HG03064 (cell line): ENCODE measurements around the gene HEPN1.
"Not testable (repeated sequence)": the region's sequence is repeated elsewhere in the genome, so short reads cannot be mapped to it uniquely, and the experiment has no call there.

Experiments
- ATAC-seq: cut with Tn5 transposase; IDR thresholded peaks from one replicate; pipeline ENCODE4 v1.9.1; 2021; ENCODE audit warnings: low read depth; ENCODE audit not compliant: unreplicated experiment

HEPN1 gene

DNA sequence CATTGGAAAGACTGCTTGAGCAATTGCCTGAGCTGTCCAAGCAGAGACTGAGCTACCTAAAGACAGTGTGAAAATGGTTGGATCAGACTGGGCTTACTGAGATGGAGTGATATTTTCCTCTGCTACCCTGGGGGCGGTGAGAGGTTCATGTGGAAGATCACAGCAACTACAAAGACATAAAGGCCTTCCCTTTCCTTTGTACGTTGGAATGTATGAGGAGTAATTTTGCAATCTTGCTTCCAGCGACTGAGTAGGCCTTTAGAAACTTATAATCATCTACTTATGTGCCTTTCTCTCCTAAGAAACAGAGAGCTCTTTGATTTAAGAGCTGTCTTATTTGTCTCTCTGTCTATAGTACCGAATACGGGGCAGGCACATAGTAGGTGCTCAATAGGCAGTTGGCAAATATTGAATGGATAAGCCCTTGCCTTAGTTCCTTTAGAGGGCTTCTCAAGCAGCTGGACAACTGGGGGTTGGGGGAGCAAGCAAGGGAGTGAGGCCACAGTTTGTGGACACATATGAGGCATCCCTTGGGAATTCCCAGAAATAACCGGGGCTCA is 19.2 kb downstream of the HEPN1 start:
- no peak for ATAC-seq

DNA sequence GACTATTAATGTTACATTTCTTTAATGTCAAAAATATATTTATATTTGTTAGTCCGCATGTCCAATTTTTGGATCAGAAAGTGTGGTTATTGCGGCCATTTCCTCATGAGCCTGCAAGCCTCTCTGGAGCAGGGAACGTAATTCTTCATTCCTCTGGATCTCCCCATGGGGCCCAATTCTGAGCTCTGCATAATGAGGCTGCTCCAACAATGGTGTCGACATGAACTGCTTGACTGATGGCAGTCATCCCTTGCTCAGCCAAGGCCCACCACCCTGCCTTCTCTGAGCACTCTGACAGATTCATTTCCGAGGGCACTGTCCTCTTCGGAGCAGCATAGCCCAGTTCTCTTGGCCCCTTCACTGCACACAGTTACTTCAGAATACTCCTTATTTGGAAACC is 19.9 kb downstream of the HEPN1 start:
- ATAC-seq, result no peak

DNA sequence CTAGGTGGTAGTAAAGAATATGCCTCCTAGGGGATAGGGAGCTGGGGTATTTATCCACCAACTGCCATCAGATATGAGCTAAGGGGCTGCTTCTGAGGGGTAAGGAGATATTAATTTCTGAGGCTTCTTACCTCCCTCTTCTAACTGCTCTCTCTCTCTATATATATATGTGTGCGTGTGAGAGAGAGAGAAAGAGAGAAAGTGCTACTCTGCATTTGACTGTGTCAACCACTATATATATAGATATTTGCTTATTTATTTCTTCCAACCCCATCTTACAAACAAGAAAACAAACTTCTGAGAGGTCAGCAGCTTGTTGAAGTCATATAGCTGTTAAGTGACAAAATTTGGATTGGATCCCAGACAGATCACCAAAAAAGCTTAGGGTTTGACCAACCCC is 22.7 kb downstream of the HEPN1 start:
- no peak for ATAC-seq

DNA sequence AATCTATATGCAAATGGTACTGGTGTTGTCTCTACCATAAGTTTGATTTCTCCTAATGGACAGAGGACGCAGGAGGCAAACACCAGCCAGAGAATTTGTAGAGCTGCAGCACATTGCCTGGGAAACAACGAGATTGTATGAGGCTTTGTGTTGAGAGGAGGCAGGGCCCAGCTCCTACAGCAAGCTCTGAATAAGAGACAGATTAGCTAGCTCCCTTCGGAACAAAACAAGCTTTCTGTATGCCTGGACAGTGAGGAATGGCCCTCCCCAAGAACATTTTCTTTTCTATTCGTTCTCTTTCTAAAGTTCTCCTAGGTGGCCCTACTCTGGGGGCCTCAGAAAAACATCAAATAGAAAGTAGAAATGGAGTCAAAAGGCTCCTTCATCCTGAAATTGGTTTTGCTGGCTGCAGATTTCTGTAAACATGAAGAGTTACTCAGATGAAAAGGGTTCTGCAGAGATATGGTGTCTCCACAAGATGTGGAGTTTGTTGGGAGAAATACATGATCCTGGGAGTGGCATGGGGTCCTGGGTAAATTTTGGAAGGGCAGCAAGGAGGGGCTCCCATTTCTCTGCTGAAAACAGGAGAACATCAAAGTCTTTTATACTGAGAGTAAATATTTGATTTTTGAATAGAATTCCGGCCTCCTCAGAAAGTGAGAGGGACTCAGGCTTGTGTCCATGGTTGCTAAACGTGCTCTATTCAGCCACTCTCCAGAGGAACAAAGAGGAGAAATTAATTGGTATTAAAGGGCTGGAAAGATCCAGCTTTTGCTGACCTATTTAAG is 23.6 kb downstream of the HEPN1 start:
- ATAC-seq, result no peak

DNA sequence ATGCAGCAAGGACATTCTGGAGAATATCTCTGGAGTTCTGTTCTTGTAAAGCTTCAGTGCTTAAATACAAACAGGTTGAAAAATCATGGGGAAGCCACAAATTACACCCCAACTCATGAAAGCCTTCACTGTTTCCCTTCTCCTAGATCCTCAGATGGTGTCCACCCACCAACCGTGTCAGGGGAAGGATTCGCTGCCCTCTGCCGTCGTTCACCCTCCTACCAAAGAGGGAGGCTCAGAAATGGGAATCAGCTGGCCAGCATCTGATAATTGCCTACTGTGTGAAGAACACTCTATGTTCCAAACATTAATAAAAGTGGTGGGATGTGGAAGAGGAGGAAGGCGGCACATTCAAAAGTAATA is 24.2 kb downstream of the HEPN1 start:
- ATAC-seq, result no peak

DNA sequence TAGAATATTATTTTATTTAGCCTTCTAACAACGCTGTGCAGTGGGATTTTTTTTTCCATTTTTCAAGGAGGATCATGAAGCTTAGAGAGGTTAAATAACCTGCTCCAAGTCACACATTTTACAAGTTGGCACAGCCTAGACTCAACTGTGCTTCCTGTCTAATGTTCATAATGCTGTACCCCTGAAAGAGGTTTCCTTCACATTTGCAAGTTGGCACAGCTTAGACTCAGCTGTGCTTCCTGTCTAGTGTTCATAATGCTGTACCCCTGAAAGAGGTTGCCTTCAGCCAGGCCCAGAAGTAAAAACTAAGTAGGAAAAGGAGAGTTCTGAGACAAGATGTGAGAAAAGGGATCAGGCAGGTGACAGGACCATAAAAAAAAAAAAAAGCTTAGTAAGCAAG is 24.7 kb downstream of the HEPN1 start:
- ATAC-seq, result no peak

DNA sequence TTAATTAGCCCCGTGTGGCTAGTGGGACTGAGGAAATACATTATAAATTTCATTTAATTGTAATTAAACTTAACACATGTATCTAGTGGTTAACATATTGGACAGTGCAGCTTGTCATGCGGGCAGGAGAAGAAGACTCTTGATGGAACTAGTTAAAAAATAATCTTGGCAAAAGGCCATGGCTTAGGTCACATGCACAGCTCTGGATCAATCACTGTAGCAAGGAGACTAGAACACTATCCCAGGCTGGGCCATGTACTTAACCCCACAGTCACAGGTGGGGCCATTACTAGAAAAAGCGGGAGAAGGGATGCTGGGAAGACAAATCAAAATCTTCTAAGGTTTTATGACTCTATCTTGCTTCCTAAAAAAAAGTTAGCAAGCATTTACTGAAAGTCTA is 25.5 kb downstream of the HEPN1 start:
- no peak for ATAC-seq

DNA sequence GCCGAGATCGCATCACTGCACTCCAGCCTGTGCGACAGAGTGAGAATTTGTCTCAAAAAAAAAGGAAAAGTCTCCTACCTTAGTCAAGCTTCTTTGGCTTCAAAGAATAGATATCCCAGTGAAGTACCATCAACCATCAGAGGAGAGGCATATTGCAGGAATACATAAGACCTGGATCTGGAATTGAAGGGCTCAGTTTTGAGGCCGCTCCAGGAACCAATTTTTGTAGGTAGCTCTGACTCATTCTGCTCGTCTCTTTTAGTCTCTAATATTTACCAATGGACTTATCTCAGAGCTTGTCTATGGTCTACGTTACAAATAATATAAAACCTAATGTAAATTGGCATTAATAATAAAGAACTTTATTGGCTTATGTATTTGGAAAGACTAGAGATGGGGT is 26.8 kb downstream of the HEPN1 start:
- ATAC-seq, result no peak

DNA sequence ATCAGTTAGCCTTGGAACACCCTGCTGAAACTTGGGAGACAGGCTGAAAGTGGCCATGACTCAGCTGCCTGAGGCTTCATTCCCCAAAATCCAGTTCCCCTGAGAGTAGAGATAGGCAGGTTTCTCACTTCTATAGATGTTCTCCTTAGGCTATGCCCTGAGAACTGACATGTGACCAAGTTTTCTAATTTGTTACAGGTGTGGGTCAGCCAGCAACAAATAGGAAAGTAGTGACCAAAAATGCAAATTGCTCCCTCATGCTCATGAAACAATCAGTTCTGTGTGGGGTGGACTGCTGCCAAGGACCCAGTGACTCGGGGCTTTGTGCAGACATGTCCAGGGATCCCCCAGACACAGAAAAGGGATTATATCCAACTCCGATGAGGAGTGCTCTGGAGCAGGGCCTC is 27.7 kb downstream of the HEPN1 start:
- ATAC-seq, result no peak

DNA sequence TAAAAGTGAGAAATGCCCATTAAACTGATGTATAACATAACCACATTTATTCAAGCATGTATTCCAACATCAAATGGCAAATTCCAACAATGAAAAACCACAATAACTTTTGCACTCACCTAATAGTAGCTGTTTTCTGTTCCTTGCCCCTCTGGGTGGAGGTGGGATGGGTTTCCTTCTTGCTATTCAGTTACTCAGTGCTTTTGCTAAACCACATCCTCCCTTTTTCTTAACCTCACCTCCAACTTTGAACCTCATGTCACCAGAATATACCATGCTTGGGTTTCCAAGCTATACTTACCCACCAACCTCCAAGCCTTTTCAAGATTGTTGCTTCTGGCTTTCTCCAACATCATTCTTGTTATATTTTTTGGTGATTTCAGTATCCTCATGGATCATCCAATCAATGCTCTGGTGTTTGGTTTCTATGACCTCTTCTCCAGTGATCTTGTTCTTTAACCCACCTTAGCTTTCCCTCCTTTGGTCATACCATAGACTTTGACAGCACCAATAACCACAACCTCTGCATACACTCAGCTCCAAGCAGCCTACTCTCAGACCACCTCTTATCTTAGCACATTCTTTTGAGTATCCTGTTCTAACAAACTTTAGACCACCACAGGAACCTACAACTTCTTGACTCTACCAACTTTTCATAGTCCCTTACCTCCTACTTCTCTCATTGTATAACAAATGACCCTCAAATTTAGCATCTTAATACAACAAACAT is 31.7 kb downstream of the HEPN1 start:
- ATAC-seq, result no peak

DNA sequence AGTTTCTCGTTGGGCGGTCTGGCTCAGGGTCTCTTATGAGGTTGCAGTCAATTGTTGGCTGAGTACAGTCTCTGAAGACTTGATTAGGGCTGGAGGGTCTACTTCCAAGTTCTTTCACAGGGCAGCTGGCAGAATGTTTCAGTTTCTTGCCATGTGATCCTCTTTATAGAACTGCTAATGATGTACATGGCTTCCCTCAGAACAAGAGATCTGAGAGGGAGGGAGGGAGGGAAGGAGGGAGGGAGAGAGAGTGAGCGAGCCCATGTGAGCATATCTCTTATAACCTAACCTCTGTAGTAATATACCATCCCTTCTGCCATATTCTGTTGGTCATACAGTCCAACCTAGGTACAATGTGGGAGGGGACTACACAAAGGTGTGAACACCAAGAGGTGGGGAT is 32.3 kb downstream of the HEPN1 start:
- ATAC-seq, result no peak

DNA sequence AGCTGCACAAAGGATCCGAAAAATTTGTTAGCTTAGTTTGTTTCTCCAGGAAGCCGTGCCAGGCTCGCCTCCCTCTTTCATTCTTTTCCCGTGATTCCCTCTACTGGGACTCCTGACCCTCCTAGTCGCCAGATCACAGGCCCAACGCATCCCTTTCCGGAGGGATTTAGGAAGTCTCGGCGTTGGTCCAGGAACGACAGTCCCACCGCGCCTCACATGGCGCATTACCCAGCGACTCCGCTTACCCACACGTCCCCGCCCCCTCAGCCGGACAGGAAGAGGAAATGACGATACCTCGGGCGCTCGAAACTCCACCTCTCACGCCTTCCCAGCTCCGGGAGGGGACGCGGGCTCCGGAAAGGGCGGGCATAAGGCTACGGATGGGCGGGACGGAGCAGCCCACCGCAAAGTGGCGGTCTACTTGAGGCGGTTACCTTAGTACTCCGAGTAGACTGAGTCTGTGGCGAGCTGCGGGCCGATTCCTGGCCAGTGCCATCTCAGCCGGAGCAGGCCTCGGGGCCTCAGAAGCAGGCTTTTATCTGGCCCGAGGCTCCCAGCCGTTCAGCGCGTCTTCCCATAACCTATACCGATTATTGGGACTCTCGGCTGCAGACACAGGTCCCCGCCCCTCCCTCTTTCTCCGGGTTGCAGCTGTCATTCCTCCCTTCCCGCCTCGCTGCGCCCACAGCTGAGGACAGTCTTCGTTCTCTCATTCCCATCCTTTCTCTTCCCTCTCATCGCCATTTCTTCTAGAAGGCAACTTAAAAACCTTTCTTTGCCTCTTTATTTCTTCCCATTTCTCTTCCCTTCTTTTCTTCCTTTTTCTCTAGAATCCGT is 34.9 kb downstream of the HEPN1 start, which contains the start of gene CCDC15:
Gene CCDC15, plus strand, starts transcription at position 450 of the 837 bp plus-strand sequence. CDS start 531 bp downstream, outside the sequence.
- ATAC-seq, result peak; percentile 99

DNA sequence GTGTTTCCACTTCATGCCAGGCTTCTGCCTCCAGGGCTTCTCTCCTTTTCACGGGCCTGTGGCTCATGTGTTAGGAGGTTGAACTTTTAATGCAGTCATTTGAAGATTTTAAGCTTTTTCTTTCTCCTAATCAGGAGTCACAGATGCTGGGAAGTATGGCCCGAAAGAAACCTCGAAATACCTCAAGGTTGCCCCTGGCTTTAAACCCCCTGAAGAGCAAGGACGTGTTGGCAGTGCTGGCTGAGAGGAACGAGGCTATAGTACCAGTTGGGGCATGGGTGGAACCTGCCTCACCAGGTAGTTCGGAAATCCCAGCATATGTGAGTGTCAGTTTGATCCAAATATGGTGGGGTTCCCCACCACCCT is 35.5 kb downstream of the HEPN1 start:
- ATAC-seq, result no peak

DNA sequence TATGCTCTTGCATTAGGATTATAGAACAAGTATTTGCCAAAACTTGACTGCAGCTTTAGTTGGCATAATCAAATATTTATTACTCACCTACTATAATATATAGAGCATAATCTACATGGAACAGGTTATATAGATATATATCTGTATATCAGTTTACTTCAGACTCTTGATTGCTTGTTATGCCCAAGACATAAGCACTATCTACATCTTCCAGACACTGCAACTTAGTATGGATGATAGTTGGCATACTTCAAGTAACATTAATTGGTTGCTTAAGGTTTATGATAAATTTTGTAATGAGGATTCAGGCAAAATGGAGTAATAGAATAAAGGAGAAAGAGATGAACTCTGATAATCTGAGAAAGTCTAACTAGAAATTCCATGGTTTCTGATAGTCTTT is 36.0 kb downstream of the HEPN1 start:
- ATAC-seq, result no peak

DNA sequence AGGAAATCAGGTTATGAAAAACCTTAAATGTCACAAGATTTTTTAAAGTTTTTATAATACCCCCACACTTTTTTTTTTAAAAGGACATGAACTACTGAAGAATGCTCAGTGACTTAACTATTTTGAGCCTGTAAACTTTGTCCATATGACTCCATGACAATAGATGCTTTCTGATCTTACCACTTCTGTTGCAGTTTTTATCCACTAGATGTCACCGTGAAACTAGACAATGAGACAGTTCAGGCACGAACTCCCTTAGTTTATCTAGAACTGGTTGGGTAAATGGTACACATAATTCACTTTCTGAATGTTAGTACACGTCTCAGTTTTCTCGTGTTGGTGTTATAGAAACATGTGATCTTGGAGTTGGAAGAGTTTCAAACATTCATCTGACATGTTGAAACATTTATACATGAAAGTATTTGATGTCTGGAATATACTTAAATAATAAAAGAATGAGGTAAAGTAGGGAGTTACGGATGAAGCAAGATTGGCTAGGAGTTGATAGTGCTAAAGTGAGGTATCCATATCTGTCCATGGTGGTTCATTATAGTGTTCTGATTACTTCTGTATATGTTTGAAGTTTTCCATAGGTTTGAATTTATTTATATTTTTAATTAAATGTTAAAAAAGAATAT is 43.0 kb downstream of the HEPN1 start:
- ATAC-seq, result peak; percentile 93

DNA sequence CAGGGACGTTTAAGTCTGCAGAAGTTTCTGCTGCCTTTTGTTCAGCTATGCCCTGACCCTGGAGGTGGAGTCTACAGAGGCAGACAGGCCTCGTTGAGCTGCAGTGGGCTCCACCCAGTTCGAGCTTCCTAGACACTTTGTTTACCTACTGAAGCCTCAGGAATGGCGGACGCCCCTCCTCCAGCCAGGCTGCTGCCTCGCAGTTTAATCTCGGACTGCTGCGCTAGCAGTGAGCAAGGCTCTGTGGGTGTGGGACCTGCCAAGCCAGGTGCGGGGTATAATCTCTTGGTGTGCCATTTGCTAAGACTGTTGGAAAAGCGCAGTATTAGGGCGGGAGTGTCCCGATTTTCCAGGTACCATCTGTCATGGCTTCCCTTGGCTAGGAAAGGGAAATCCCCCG is 49.1 kb downstream of the HEPN1 start:
- not testable (repeated sequence) for ATAC-seq
